ENCODE data around the gene TNFSF11.

TNFSF11 gene

DNA sequence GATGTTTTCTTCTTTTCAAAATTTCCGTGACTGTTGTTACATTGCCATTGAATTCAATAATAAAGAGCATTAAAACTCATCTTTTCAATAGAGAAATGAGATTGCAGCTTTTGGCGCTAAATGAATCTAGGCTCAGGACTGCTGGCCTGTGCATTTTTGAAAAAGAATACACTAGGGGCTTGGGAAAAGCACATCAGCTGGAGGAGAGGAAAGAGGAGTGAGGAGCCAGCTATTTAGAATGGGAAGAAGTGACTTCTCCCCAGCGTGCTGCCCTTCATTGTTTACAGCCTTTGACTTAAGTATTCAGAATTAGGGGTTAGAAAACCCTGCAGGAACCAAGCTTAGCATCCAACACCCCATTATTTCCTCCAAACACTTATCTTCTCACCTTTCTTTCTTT, 43.3 kb downstream of the TNFSF11 start:
- TF ChIP-seq, protein P1, sequence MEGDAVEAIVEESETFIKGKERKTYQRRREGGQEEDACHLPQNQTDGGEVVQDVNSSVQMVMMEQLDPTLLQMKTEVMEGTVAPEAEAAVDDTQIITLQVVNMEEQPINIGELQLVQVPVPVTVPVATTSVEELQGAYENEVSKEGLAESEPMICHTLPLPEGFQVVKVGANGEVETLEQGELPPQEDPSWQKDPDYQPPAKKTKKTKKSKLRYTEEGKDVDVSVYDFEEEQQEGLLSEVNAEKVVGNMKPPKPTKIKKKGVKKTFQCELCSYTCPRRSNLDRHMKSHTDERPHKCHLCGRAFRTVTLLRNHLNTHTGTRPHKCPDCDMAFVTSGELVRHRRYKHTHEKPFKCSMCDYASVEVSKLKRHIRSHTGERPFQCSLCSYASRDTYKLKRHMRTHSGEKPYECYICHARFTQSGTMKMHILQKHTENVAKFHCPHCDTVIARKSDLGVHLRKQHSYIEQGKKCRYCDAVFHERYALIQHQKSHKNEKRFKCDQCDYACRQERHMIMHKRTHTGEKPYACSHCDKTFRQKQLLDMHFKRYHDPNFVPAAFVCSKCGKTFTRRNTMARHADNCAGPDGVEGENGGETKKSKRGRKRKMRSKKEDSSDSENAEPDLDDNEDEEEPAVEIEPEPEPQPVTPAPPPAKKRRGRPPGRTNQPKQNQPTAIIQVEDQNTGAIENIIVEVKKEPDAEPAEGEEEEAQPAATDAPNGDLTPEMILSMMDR (IDR thresholded peaks at IDR 0.05) = no peak

DNA sequence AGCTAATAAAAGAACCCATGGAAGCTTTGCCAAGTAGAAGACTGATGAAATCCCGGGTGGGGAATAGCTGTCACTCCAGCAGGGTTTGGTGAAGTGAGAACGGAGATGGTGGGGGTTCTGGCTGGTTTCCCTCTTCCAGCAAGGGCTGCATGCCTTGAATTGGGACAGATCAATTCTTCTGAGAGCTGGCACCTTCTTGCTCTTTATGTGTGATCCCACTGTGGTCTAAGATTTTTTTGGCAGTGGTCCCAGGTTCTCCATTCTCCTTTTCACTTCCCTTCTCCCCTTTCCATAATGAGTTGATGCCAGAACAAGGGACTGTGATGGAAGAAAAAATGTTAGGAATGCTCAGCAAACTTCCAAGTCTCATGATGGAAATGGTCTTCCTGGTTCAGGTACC, 50.0 kb downstream of the TNFSF11 start:
- TF ChIP-seq, protein P1 (IDR thresholded peaks at IDR 0.05) = no peak

DNA sequence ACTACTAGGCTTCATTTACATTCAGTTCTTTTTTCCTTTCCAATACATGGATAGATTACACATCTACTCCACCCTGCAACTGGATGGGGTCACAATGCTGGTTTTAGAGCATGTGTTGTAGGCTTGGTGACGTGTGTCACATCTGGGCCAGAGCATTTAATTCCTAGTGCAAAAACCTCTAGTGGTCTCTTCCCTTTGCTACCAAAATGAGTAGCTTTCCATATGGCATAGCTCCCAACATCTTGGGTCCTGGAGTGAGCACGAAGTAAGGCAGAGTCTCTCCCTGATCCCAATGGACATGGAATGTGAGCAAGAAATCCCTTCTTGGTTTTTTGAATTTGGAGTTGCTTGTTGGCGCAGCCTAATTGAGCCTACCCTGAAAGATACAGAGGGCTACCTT, 51.7 kb downstream of the TNFSF11 start:
- TF ChIP-seq, protein P1 (IDR thresholded peaks at IDR 0.05) = no peak

DNA sequence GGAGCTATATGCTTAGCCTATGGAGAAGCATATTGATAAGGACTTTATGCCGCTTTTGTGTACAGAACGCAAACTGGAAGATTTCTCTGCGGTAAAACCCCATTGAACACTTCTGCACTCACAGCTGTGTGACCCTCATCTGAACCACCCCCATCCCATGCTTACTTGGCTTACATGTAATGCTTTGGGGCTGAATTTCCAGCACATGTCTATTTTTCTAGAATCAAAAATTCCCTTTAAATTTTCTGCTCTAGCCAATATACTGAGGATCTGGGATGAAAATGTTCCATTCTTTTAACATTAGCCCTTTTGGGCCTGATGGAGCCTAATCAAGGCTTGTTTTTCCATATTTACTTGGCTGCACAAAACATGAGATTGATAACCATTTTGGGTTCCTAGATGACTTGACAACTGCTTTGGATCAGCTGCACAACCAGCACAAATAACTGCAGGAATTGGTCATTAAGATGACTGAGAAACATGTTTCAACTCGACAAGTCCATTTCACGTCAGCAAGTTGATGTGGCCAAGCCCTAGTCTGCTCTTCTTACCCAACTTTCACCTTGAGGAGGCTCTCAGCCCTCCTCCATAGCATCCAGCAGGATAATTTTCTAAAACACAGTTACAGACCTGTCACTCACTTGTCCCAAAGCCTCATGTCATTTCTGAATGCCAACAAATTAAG, 52.4 kb downstream of the TNFSF11 start:
- TF ChIP-seq, protein P1 (IDR thresholded peaks at IDR 0.05) = no peak

DNA sequence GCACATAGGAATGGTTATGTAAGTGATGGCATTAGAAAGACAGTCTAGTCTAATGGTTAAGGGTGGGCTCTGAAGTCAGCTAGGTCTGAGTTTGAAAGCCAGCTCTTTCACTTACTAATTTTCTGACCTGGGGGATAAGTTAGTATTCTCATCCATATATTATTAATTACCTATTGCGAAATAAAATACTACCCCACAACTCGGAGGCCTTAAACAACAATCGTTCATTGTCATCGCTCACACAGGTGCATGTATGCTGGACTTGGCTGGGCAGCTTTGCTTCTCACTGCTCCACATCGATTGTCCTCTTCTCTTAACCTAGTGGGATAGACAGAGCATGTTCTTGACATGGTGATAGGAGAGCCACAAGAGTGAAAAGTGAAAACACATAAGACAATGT, 54.7 kb downstream of the TNFSF11 start:
- TF ChIP-seq, protein P1 (IDR thresholded peaks at IDR 0.05) = no peak

DNA sequence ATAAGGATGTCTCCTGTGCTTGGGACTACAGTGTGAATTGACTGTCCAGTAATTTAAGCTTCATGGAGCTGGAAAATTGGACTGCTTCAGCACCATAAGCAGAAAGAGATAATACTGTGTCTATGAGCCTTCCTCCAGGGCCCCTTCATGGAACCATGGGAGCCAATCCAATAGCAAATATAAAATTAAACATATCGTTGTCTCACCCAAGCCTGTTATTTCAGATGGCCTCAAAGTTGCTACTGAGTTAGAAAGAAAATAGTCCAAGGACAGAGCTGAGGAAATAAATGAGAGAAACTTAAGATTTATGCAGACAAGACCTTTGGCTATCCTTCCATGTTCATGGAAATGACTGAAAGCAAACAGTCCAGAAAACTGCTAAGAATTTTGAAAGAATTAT, 57.2 kb downstream of the TNFSF11 start:
- TF ChIP-seq, protein P1 (IDR thresholded peaks at IDR 0.05) = no peak

DNA sequence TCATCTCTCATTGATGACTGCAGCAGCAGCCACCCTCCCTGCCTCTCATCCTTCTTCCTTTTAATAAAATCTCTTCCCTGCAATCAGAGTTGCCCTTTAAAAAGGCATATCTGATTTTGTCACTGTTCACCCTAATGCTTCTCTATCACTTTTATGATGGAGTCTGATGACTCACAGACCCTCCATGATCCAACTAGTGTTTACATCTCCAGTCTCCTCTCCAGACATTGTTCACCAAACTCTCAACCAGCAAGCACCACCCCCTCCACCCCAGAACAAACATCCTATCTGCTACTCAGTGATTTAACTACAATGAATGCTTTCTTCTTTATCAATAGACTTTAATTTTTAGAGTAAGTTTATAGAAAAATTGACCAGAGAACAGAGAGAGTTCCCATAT, 59.5 kb downstream of the TNFSF11 start:
- TF ChIP-seq, protein P1 (IDR thresholded peaks at IDR 0.05) = no peak

DNA sequence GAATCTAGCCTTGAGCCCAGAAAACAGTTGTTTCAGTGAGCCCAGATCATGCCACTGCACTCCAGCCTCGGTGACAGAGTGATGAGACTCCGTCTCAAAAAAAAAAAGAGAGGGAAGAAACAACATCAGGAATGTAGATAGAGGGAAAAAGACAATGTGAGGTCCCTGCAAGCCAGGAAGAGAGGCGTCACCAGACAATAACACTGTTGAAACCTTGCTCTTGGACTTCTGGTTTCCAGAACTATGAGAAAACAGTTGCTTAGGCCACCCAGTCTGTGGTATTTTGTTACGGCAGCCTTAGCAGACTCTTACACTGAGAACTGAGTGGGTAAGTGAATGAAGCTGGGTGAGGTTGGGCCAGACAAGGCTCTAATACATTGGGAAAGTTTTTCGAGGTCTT, 64.1 kb downstream of the TNFSF11 start:
- TF ChIP-seq, protein P1 (IDR thresholded peaks at IDR 0.05) = no peak
